Fibroblast of lung (primary cell): ENCODE results near the gene MRTFA. TPM values are rescaled to one million over a fixed set of nuclear protein-coding genes. Genes with fewer than 3 reads are reported as not detected.

Source experiments
- DNase-seq, 2 donors: peaks; one replicate each; pipeline versions ENCODE4 v3.0.0 to v3.0.0-alpha.2; 2010; ENCODE audit warnings: low read depth in 2 of 2
- H2AFZ ChIP-seq: 2 replicates; pipeline ENCODE4 v1.5.1; 2012; ENCODE audit warnings: low read length, control low read depth, inconsistent platforms
- H3K27ac ChIP-seq: 2 replicates; pipeline ENCODE4 v1.5.1; 2011; ENCODE audit warnings: low read length, control low read depth; ENCODE audit not compliant: insufficient read depth
- H3K27me3 ChIP-seq: 2 replicates; pipeline ENCODE4 v1.5.1; 2011; ENCODE audit warnings: mild to moderate bottlenecking, low read length; ENCODE audit not compliant: control insufficient read depth, insufficient read depth
- H3K36me3 ChIP-seq: 2 replicates; pipeline ENCODE4 v1.5.1; 2011; ENCODE audit warnings: low read length; ENCODE audit not compliant: control insufficient read depth, insufficient read depth
- H3K4me1 ChIP-seq: 2 replicates; pipeline ENCODE4 v1.5.1; 2011; ENCODE audit warnings: low read length; ENCODE audit not compliant: control insufficient read depth, insufficient read depth; ENCODE audit errors: extremely low read depth
- H3K4me2 ChIP-seq: 2 replicates; pipeline ENCODE4 v1.5.1; 2011; ENCODE audit warnings: low read length, control low read depth; ENCODE audit not compliant: insufficient read depth; ENCODE audit errors: extremely low read depth
- H3K4me3 ChIP-seq, 4 experiments: fragments of 200-600 bp in 1 of 4; sonication (generic) in 1 of 4; replicated peaks in 1 of 4; 2 replicates each; pipeline ENCODE4 v1.5.1; 2011 to 2016; ENCODE audit warnings: low read length in 4 of 4, low read depth in 3 of 4, mild to moderate bottlenecking in 3 of 4, control low read depth in 2 of 4, inconsistent platforms in 1 of 4, mixed read lengths in 1 of 4; ENCODE audit not compliant: insufficient read depth in 1 of 4; ENCODE audit errors: control extremely low read depth in 1 of 4
- H3K79me2 ChIP-seq: 2 replicates; pipeline ENCODE4 v1.5.1; 2012; ENCODE audit warnings: mild to moderate bottlenecking, low read length, inconsistent platforms; ENCODE audit not compliant: control insufficient read depth, insufficient read depth
- H3K9ac ChIP-seq: 2 replicates; pipeline ENCODE4 v1.5.1; 2011; ENCODE audit warnings: mild to moderate bottlenecking, low read length, control low read depth; ENCODE audit not compliant: insufficient read depth
- H3K9me3 ChIP-seq: 2 replicates; pipeline ENCODE4 v1.5.1; 2012; ENCODE audit warnings: low read depth, low read length; ENCODE audit not compliant: control insufficient read depth, insufficient read depth
- H4K20me1 ChIP-seq: 2 replicates; pipeline ENCODE4 v1.5.1; 2011; ENCODE audit warnings: low read length; ENCODE audit not compliant: control insufficient read depth, insufficient read depth; ENCODE audit errors: extremely low read depth
- EZH2 ChIP-seq: IDR thresholded peaks from 2 replicates; pipeline ENCODE4 v1.5.1; 2012; ENCODE audit warnings: low read length, control low read depth, mild to moderate bottlenecking; ENCODE audit errors: missing control alignments
- polyA plus RNA-seq, 2 donors: library from polyadenylated mRNA; depleted of rRNA in 1 of 2; stranded (reverse) in 1 of 2; unstranded in 1 of 2; fragments of >200 nt; gene quantifications; 2 replicates each; pipeline ENCODE4 v1.2.1, GENCODE V29; 2011 to 2012; ENCODE audit warnings: missing spikeins in 1 of 2
- total RNA-seq: library from RNA; depleted of rRNA; stranded (reverse); fragments of >200 nt; gene quantifications from 2 replicates; pipeline ENCODE4 v1.2.1, GENCODE V29; 2014
- TF ChIP-seq, protein P1 (sequence below), 2 donors: IDR thresholded peaks in 1 of 2; conservative IDR thresholded peaks in 1 of 2; 1 replicate in 1 of 2; 2 replicates in 1 of 2; pipeline ENCODE4 v1.5.1; 2011 to 2012; ENCODE audit warnings: low read length in 2 of 2, control low read depth in 1 of 2, inconsistent platforms in 1 of 2, low read depth in 1 of 2, mild to moderate bottlenecking in 1 of 2

Gene MRTFA
- total and polyA plus RNA-seq, 2 donors (not counting 1 experiment from before 2014, with no cell fraction given), result 7.6 to 23.0 TPM

DNA sequence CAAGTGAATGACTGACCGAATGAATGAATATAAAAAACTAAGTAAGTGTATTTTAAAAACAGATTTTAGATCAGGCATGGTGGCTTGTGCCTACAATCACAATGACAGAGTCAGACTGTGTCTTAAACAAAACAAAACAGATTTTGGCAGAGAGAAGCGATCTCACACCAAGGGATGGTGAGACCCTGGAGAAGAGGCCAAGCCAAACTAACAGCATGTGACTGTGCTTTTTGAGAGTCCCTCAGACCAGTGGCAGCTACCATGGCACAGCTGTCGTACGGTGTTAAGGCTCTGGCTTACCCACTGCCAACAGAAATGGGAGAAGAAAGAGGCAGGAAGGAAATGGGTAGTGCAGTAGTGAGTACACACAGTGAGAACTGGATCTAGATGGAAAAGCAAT is 205.5 kb downstream of the MRTFA start:
- H3K9me3 ChIP-seq, result no peaks in the 10 kb centered on the region
- peaks cover under 1% of the 10 kb centered on the region for H3K79me2 ChIP-seq
- H3K4me1 ChIP-seq, result peaks cover under 1% of the 10 kb centered on the region
- H3K4me3 ChIP-seq, result no peak overlapping the region
- no peak for DNase-seq
- H3K27me3 ChIP-seq, result no peaks in the 10 kb centered on the region
- no peak overlapping the region for H3K27ac ChIP-seq
- H4K20me1 ChIP-seq, result no peaks in the 10 kb centered on the region
- peaks cover 19% of the 10 kb centered on the region for H3K36me3 ChIP-seq
- TF ChIP-seq, protein P1, sequence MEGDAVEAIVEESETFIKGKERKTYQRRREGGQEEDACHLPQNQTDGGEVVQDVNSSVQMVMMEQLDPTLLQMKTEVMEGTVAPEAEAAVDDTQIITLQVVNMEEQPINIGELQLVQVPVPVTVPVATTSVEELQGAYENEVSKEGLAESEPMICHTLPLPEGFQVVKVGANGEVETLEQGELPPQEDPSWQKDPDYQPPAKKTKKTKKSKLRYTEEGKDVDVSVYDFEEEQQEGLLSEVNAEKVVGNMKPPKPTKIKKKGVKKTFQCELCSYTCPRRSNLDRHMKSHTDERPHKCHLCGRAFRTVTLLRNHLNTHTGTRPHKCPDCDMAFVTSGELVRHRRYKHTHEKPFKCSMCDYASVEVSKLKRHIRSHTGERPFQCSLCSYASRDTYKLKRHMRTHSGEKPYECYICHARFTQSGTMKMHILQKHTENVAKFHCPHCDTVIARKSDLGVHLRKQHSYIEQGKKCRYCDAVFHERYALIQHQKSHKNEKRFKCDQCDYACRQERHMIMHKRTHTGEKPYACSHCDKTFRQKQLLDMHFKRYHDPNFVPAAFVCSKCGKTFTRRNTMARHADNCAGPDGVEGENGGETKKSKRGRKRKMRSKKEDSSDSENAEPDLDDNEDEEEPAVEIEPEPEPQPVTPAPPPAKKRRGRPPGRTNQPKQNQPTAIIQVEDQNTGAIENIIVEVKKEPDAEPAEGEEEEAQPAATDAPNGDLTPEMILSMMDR (conservative IDR thresholded peaks at IDR 0.05 in 1 of 2, IDR thresholded peaks at IDR 0.05 in 1 of 2; ENCODE audit: low read depth in 1 of 2, low read length in 2 of 2), result no peak
- no peak for TF ChIP-seq EZH2
- H2AFZ ChIP-seq, result no peak overlapping the region
- no peak overlapping the region for H3K4me2 ChIP-seq
- no peak overlapping the region for H3K9ac ChIP-seq

DNA sequence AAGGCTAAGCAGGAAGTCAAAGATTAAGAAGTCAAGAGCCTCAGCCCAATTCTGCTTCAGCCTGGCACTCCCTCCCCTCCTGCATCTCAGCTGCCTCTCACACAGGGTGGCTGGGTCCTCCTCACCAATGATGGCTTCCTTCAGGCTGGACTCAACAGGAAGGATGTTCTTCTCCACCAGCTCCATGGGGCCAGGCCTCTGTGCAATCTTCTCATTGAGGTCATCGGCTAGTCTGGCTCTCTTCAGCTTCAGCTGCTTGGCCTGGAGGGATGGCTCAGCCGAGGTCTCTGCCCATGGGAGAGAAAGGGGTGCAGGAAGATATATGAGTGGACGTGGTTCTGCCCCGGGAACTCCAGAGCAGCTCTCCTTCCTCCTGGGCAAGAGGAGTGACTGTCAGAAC is 207.0 kb downstream of the MRTFA start:
- Histone ChIP-seq H3K4me3 (no peak overlapping the region), H3K27ac (no peak overlapping the region), H3K79me2 (no peaks in the 10 kb centered on the region), H3K9me3 (no peaks in the 10 kb centered on the region), H4K20me1 (no peaks in the 10 kb centered on the region), H2AFZ (no peak overlapping the region), H3K9ac (no peak overlapping the region), H3K4me1 (no peaks in the 10 kb centered on the region), H3K36me3 (peaks cover 25% of the 10 kb centered on the region), H3K27me3 (no peaks in the 10 kb centered on the region), H3K4me2 (no peak overlapping the region)
- no peak for DNase-seq
- TF ChIP-seq, protein P1 (conservative IDR thresholded peaks at IDR 0.05 in 1 of 2, IDR thresholded peaks at IDR 0.05 in 1 of 2; ENCODE audit: low read depth in 1 of 2, low read length in 2 of 2), result no peak
- TF ChIP-seq EZH2, result no peak

GRCh38 chr22:40428796-40429195 is 207.7 kb downstream of the MRTFA start:
- Histone ChIP-seq H3K27me3 (no peaks in the 10 kb centered on the region), H3K4me1 (no peaks in the 10 kb centered on the region), H4K20me1 (no peaks in the 10 kb centered on the region), H3K79me2 (no peaks in the 10 kb centered on the region), H3K9ac (no peak overlapping the region), H3K4me3 (no peak overlapping the region), H3K9me3 (no peaks in the 10 kb centered on the region), H3K4me2 (no peak overlapping the region), H2AFZ (no peak overlapping the region), H3K36me3 (peaks cover 30% of the 10 kb centered on the region), H3K27ac (no peak overlapping the region)
- TF ChIP-seq EZH2, result no peak
- TF ChIP-seq, protein P1 (conservative IDR thresholded peaks at IDR 0.05 in 1 of 2, IDR thresholded peaks at IDR 0.05 in 1 of 2; ENCODE audit: low read depth in 1 of 2, low read length in 2 of 2), result no peak
- DNase-seq, result no peak
